ENCODE measurements around the gene METTL1. TPM values are rescaled to one million over a fixed set of nuclear protein-coding genes. Genes with fewer than 3 reads are reported as not detected.

Gene METTL1
- total RNA-seq, 2 donors from 2014 or later, result 9.3 to 11.6 TPM

DNA sequence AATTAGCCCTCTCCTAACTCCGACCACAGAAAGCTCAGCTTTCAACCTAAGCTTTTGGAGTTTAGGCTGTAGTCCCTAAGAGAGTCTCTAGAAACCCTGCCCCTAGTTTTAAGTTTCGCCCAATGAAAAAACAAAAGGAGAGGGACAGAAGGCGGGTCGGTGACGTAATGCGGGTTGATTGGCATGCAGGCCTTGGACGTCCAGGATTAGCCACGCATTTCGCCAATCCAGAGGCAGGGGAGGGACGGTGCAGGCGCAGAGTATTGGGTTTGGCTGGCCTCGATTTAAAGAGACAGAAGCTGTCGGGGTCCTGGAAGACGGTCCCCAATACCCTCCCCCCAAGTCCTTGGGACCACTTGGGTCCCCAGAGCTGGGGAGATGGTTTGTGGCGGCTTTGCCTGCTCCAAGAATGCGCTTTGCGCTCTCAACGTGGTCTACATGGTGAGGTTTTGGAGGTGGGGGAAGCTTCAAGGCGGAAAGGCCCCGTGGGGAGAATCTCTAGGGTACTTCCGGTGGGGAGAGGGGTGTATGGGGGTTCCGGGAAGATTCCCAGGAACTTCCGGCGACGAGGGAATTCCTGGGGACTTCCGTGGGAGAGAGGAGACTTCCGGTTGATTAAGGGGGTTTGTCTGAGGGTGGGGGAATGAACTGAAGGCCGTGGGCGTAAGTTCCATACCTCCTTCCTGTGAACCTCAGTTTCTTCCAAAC is 27.0 kb downstream of the METTL1 start, which contains the start of gene TSPAN31:
TSPAN31 (plus strand) TSS at position 263 of the 708 bp plus-strand sequence; CDS start at position 379, 116 bp downstream.
- intact Hi-C loops (cut with DNase I, micrococcal nuclease), result no loop called here
- ATAC-seq (peak; percentile 92), DNase-seq (peak; percentile 98 to 99)

DNA sequence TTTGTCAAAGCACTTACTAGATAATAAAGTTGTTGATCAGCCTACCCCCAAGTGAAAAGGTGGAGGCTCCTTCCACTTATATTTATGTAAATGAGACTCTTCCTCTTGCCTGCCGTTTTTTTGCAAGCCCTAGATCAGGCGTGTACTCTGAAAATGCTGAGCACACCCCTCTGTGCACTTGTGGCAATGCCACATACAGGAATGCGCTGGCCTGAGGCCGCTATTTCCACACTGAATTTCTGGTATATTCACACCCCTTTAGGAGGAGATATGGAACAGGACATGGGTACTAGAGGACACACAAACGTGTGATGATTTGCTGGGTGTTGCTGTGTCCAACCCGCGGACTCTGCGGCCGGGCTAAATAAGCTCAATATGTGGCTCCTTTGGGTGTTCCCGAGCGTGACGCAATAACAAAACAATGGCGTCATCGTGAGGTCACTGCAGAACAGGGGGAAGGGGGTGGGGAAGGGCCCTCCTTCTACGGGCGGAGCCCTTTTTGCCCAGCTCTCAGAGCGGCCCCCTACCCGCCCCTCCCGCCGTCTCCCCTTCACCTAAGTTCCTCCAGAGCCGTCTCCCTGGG is 27.6 kb downstream of the METTL1 start:
- ATAC-seq (peak; percentile 67), DNase-seq (peak; percentile 79 to 81)
- intact Hi-C loops (cut with DNase I, micrococcal nuclease), result no loop called here

DNA sequence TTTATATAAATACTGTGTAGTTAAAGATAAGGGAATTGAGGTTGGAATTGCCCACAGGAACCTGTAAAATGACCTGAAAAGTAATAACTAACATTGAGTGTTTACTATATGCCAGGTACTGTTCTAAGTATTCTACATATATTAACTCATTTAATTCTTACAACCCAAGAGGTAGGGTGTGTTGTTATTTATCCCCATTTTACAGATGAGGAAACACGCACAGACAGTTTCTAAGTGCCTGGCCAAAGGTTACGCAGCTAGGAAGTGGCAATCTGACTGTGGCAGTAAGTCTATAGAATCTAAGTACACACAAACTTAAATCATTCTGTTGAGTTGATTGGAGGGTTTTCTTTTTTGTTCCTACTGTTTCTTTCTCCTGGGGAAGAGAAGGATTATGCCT is 28.1 kb downstream of the METTL1 start:
- intact Hi-C loops (cut with DNase I, micrococcal nuclease), result no loop called here
- peak; percentile 8 for ATAC-seq
- DNase-seq, result no peak

GRCh38 chr12:57741844-57742738 is 29.8 kb downstream of the METTL1 start:
- peak; percentile 60 to 65 for DNase-seq
- no peak for ATAC-seq
- intact Hi-C loops (cut with DNase I, micrococcal nuclease), result no loop called here

DNA sequence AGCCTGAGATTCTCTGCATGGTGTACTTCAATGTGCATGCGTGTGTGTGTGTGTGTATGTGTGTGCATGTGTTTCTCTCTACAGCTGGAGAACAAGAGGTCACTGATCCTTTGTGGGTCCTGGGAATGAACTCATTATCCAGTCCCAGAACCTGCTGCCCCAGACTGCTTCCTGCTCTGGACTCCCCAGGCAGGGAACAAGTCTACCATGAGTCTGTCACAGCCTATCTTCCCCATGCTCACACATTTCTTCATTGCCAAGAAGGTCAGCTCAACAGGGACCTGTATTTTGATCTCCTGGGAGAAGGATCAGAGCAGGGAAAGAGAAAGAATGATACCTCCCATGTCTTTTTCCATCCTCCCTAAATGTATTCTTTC is 30.5 kb downstream of the METTL1 start:
- intact Hi-C loops (cut with DNase I, micrococcal nuclease), result no loop called here
- ATAC-seq, result no peak
- no peak for DNase-seq

- intact Hi-C loops (cut with DNase I, micrococcal nuclease), result no loop called here
- DNase-seq (peak in 1 of 2 donors; percentile 49), ATAC-seq (no peak)
Measured at GRCh38 chr12:57740656-57741412, 31.1 kb downstream of the METTL1 start.

GRCh38 chr12:57739914-57740538 is 31.9 kb downstream of the METTL1 start:
- intact Hi-C loops (cut with DNase I, micrococcal nuclease), result no loop called here
- no peak for ATAC-seq
- DNase-seq, result no peak

DNA sequence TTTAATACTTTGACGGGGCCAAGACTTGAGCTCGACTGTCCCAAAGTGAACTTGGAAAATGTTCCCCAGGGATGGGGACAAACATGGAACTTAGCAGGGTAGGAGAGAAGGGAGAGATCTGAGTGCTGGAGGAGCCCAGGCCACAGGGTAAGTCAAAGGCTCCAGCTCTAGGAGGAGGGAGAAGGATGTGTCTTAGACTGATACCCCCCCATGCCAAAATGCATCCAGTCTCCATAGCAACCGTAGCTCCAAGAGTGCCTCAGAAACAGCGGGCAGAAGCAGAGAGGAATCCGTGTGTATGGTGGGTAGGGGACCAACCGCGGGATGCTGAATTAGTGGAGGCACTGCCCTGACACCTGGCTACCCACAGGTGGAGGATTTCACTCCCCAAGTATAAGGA is 32.5 kb downstream of the METTL1 start:
- intact Hi-C loops (cut with DNase I, micrococcal nuclease), result no loop called here
- no peak for DNase-seq
- ATAC-seq, result no peak

GRCh38 chr12:57738661-57739237 is 33.2 kb downstream of the METTL1 start, which contains the start of gene AGAP2:
Gene AGAP2, minus strand, starts transcription at chr12:57738742. Its CDS starts 496 bp downstream, at chr12:57738246.
- ATAC-seq (no peak), DNase-seq (no peak)
- intact Hi-C loops (cut with DNase I, micrococcal nuclease), result no loop called here

DNA sequence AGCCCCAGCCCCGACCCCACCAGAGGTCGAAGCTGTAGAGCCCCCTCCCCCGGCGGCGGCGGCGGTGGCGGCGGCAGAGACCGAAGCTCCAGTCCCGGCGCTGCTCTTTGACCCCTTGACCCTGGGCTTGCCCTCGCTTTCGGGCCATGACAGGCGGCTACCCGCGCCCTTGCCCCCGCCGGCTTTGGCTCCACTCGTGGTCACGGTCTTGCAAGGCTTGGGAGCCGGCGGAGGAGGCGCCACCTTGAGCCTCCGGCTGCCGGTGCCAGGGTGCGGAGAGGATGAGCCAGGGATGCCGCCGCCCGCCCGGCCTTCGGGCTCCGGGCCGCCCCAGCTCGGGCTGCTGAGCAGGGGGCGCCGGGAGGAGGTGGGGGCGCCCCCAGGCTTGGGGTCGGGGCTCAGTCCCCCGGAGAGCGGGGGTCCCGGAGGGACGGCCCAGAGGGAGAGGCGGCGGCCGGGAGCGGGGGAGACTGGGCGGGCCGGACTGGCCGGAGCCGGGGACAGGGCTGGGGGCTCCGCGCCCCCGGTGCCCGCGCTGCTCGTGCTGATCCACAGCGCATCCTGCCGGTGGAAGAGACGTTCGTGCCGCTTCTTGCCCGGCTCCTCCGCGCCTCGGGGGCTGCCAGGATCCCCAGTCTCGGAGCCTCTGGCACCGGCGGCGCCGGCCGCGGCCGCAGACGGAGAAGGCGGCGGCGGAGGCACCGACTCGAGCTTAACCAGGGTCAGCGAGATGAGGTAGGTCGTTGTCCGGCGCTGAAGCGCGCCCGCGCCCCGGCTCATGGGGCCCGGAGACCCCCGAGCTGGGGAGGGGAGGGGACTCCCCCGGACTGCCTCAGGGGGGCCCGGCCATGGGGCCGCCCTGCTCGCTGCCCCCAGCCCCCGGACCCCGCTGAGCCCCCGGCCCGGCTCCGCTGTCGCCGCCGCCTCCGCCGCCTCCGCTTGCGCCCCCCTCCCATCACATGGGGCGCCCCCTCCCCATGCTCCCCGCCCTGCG is 34.1 kb downstream of the METTL1 start:
- no peak for DNase-seq
- intact Hi-C loops (cut with DNase I, micrococcal nuclease), result no loop called here
- no peak for ATAC-seq

DNA sequence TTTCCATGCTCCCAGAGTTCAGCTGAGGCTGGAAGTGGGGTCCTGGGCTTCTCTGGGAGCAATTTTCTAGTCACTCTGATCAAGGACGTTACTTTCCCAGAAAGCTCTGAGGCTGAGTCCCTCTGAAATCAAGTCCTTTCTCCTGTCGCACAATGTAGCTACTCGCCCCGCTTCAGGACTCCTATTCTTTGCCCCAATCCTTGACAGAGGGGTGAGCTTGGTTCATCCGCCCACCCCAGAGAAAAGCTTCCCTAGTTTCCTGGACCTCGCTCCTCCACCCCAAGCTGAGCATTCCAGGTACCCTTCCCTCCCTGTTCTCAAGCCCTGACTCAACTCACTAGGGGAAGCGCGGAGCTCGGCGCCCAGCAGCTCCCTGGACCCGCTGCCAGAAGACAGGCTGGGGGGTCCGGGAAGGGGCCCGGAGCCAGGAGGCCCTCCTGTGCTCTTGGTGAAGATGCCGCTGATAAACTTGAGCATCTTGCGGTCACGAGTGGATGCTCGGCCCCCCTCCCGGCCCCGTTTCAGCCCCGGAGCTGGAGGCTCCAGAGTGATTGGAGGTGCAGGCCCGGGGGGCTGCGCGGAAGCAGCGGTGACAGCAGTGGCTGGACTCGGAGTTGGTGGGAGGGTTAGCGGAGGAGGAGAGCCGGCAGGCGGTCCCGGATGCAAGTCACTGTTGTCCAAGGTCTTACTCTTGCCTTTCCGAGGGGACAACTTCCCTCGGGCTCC is 35.0 kb downstream of the METTL1 start:
- ATAC-seq, result no peak
- DNase-seq, result no peak
- intact Hi-C loops (cut with DNase I, micrococcal nuclease), result no loop called here

- intact Hi-C loops (cut with DNase I, micrococcal nuclease), result no loop called here
- peak; percentile 30 for ATAC-seq
- DNase-seq, result no peak
Measured at GRCh38 chr12:57735952-57736740, 35.8 kb downstream of the METTL1 start.

GRCh38 chr12:57735198-57735855 is 36.6 kb downstream of the METTL1 start:
- intact Hi-C loops (cut with DNase I, micrococcal nuclease), result no loop called here
- ATAC-seq (no peak), DNase-seq (no peak)

GRCh38 chr12:57734591-57734990 is 37.3 kb downstream of the METTL1 start:
- no peak for DNase-seq
- no peak for ATAC-seq
- intact Hi-C loops (cut with DNase I, micrococcal nuclease), result no loop called here

GRCh38 chr12:57733928-57734327 is 38.0 kb downstream of the METTL1 start:
- no peak for DNase-seq
- ATAC-seq, result no peak
- intact Hi-C loops (cut with DNase I, micrococcal nuclease), result no loop called here

All from left colon (tissue), 2 donors.